T-helper 2 cell treated with Interferon-gamma antibody and Interleukin-4, amounts not matched to agents 100 ng/mL and 5 ng/mL, for 36 hours (primary cell): ENCODE data around the gene CDC26. TPM values are rescaled to one million over a fixed set of nuclear protein-coding genes. Genes with fewer than 3 reads are reported as not detected.

Experiments used
- intact Hi-C: fragments of 100-400 bp; cut with micrococcal nuclease; formaldehyde crosslinking; loops from one replicate; pipeline ENCODE4 v1.15.1; 2023
- total RNA-seq: library from RNA; stranded (reverse); gene quantifications from 2 replicates; pipeline ENCODE4 v1.2.3, GENCODE V29; 2022

CDC26 gene
- 32.9 and 36.2 TPM in 2 replicates for total RNA-seq

GRCh38 chr9:113275157-113276131 is at the start of gene CDC26, which contains the start of gene PRPF4:
Gene CDC26 (minus strand): TSS chr9:113275572. CDS start chr9:113272507, 3,065 bp downstream.
Gene PRPF4 (plus strand): TSS chr9:113275658. CDS start chr9:113275744, 86 bp downstream.
- intact Hi-C loops = loop anchor here (1.0 to 5.0 kb wide), 11 partner anchors 54 to 1793 kb away; partner anchors contain the start of genes ALAD, C9orf43, ECPAS and FKBP15

- intact Hi-C loops = no loop called here
These were observed 47.3 kb upstream of the CDC26 start for GRCh38 chr9:113322671-113323070.

GRCh38 chr9:113320051-113320450 is 44.7 kb upstream of the CDC26 start:
- intact Hi-C loops = no loop called here

- intact Hi-C loops = no loop called here
These were observed 43.7 kb upstream of the CDC26 start for GRCh38 chr9:113319054-113319453.

GRCh38 chr9:113317777-113318176 is 42.4 kb upstream of the CDC26 start:
- intact Hi-C loops = no loop called here

- intact Hi-C loops = no loop called here
These were observed 40.7 kb upstream of the CDC26 start for GRCh38 chr9:113316030-113316429.

- intact Hi-C loops = no loop called here
These were observed 39.9 kb upstream of the CDC26 start for GRCh38 chr9:113315231-113315630.

GRCh38 chr9:113313261-113313660 is 37.9 kb upstream of the CDC26 start:
- intact Hi-C loops = loop anchor here (2.0 kb wide), 1 partner anchor 16 kb away; no protein-coding TSS in a partner anchor

GRCh38 chr9:113311961-113312360 is 36.6 kb upstream of the CDC26 start:
- intact Hi-C loops = loop anchor here (2.0 kb wide), 1 partner anchor 17 kb away; no protein-coding TSS in a partner anchor

- intact Hi-C loops = no loop called here
These were observed 35.2 kb upstream of the CDC26 start for GRCh38 chr9:113310538-113310937.

- intact Hi-C loops = loop anchor here (1.0 kb wide), 3 partner anchors 92 to 346 kb away; partner anchors contain the start of gene ALAD
These were observed 33.9 kb upstream of the CDC26 start for GRCh38 chr9:113309204-113309813.

GRCh38 chr9:113307396-113307975 is 32.1 kb upstream of the CDC26 start:
- intact Hi-C loops = no loop called here

GRCh38 chr9:113306566-113306965 is 31.2 kb upstream of the CDC26 start:
- intact Hi-C loops = no loop called here

GRCh38 chr9:113302792-113303418 is 27.5 kb upstream of the CDC26 start, which contains the start of gene RNF183:
Gene RNF183 (minus strand): TSS chr9:113303376. CDS start chr9:113298184, 5,192 bp downstream.
- intact Hi-C loops = no loop called here

GRCh38 chr9:113301548-113301947 is 26.2 kb upstream of the CDC26 start:
- intact Hi-C loops = no loop called here

GRCh38 chr9:113299800-113300292 is 24.5 kb upstream of the CDC26 start:
- intact Hi-C loops = no loop called here

- intact Hi-C loops = no loop called here
These were observed 23.8 kb upstream of the CDC26 start for GRCh38 chr9:113298924-113299770.

GRCh38 chr9:113298311-113298710 is 22.9 kb upstream of the CDC26 start:
- intact Hi-C loops = no loop called here

- intact Hi-C loops = no loop called here
These were observed 21.6 kb upstream of the CDC26 start for GRCh38 chr9:113296796-113297558.
